HG03469 (cell line): ENCODE results near the gene PDE4D.
"Not testable (repeated sequence)": the region's sequence is repeated elsewhere in the genome, so short reads cannot be mapped to it uniquely, and the experiment has no call there.

ENCODE experiments used
- ATAC-seq: cut with Tn5 transposase; IDR thresholded peaks from one replicate; pipeline ENCODE4 v1.9.1; 2021; ENCODE audit warnings: mild to moderate bottlenecking, moderate library complexity, moderate number of reproducible peaks; ENCODE audit not compliant: unreplicated experiment

Gene PDE4D

GRCh38 chr5:59320420-59320819, 573.1 kb downstream of the PDE4D start:
- ATAC-seq, result no peak

GRCh38 chr5:59319250-59319649, 574.3 kb downstream of the PDE4D start:
- no peak for ATAC-seq

DNA sequence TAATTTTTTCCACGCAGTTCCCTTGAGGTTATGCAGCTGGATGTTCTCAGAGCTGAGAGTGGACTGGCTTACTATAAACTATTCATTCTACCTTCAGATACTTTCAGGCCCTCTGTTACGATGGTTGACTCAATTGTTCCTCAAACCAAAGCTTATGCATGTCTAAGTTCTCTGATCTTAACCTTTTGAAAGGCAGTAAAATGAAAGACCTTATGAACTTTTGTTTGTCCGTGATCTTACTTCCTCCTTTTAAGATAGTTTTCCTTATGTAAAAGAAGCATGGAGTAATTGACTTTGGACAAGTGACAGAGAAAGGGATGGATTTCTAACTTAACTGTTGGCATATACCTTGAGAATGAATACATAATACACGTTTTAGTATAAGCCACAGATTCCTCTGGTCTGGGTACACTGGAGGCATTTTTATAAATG, 575.7 kb downstream of the PDE4D start:
- ATAC-seq, result no peak

- ATAC-seq, result no peak
Observed at GRCh38 chr5:59317023-59317773, 576.3 kb downstream of the PDE4D start.

GRCh38 chr5:59312223-59312622, 581.3 kb downstream of the PDE4D start:
- no peak for ATAC-seq

- ATAC-seq, result not testable (repeated sequence)
Observed at GRCh38 chr5:59308685-59309084, 584.8 kb downstream of the PDE4D start.

- ATAC-seq, result not testable (repeated sequence)
Observed at GRCh38 chr5:59303289-59303716, 590.2 kb downstream of the PDE4D start.

GRCh38 chr5:59302509-59302908, 591.0 kb downstream of the PDE4D start:
- ATAC-seq, result not testable (repeated sequence)

GRCh38 chr5:59301727-59302126, 591.8 kb downstream of the PDE4D start:
- no peak for ATAC-seq

DNA sequence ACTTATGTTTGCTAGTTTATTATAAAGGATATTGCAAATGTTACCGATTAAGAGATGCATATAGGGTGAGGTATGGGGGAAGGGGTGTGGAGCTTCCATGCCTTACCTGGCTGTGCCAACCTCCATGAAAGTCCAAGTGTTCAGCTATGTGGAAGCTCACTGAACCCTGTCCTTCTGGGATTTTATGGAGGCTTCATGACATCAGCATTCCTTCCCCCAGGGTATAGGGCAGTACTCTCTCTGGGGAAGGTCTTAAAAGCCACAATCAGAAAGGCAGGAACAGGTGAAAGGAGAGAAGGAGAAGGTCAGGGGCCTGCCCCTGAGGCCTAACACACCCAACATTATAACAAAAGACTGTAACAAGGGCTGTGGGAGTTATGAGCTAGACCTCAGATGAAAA, 592.6 kb downstream of the PDE4D start:
- no peak for ATAC-seq

- ATAC-seq, result no peak
Observed at GRCh38 chr5:59299006-59299405, 594.5 kb downstream of the PDE4D start.

- no peak for ATAC-seq
Observed at GRCh38 chr5:59296317-59297264, 596.9 kb downstream of the PDE4D start.

GRCh38 chr5:59293700-59294099, 599.8 kb downstream of the PDE4D start:
- ATAC-seq, result no peak

DNA sequence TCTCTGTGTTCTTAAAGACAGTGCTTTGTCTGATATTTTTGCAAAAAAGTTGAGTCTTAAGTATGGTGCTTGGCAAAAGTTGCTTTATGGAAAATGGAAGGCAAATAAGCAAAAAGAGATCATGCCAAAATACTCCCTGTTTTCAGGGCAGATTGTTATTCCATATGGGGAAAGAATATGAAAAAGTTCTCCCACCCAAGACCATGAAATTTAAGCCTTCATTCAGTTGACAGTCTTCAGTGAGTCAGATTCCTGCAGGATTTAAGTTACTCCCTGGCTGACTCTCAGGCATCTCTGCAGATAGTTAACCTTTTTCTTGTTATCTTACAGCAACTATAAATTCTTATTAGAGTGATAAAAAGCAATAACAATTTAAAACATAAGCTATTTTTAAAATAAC, 601.6 kb downstream of the PDE4D start:
- ATAC-seq, result no peak

- no peak for ATAC-seq
Observed at GRCh38 chr5:59287884-59288283, 605.6 kb downstream of the PDE4D start.

GRCh38 chr5:59287361-59287760, 606.2 kb downstream of the PDE4D start:
- no peak for ATAC-seq

DNA sequence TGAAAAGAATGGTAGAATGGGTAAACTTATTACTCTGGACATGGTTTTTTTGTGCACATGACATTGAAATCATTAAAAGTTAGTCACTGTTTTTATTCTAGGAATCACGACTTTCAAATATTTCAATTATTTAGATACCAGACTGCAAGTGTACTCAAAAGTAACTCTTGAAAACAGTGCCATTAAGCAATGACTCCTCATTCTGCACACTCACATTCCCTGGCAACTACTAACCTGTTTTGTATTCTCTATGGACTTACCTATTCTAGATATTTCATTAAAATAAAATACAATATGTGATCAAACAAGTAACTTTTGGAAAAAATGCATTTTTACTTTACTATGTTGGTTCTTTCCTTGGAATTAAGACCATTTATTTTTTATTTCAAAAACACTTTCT, 607.0 kb downstream of the PDE4D start:
- no peak for ATAC-seq

GRCh38 chr5:59285300-59286016, 608.1 kb downstream of the PDE4D start:
- no peak for ATAC-seq

DNA sequence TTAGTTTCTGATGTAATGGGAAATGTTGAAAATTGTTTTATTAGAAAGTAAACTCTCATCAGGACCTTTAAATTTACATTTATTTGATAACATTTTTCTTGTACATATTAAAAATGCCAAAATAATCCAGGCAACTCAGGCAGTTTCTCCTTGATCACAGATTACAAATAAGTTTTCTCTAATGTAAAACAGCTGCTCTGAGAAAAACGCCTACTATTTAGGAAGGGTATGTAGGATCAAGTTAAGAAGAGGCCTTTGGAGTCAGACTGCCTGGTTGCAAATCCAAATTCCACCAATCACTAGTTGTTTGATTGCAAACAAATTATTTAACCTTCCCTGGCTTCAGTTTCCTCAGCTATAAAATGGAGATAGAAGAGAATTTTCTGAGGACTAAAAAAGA, 610.8 kb downstream of the PDE4D start:
- ATAC-seq, result no peak

GRCh38 chr5:59279979-59280378, 613.5 kb downstream of the PDE4D start:
- ATAC-seq, result no peak

DNA sequence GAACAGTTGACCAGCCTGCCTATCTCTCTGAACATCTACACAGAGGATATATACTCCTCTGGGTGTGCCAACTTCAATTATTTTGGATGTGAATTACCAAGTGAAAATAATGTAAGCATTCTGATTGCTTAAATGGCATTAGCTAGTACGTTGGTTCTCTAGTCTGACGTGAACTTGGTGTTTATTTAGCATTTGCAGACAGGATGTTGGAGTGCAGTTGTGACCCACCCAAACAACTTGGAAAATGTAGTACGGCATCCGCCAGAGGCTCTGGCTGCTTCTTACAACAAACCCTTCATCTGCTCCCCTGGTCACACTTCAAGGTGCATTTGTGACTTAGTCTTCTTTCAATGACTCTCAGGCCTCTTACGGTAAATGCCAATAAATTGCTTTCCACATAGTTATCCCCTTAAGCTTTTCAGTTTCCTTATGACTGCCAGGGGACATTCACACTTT, 616.6 kb downstream of the PDE4D start:
- no peak for ATAC-seq
